ENCODE results near the gene TPI1.

TPI1 gene

GRCh38 chr12:6851921-6852650, 15.2 kb upstream of the TPI1 start, which contains the start of gene USP5:
Gene USP5 (plus strand): TSS chr12:6852150. CDS start chr12:6852180, 30 bp downstream.
- H3K4me3 ChIP-seq (ENCODE audit: low read depth, low read length) = peak within 1 kb of the TSS; percentile 98
- no peak for TF ChIP-seq CTCF (IDR thresholded peaks at IDR 0.05; ENCODE audit: insufficient read depth, low read length, missing control alignments)
- POLR2A ChIA-PET = interaction anchor here (1.0 to 8.8 kb wide), 11 partner anchors 11 to 313 kb away, joined by 3 to 164 read pairs (median 8); partner anchors contain the start of genes GNB3, MLF2, P3H3 and PTMS
- CTCF ChIA-PET = interaction anchor here (1.1 to 18.1 kb wide), 9 partner anchors 11 to 168 kb away, joined by 3 to 316 read pairs (median 12); partner anchors contain the start of genes GNB3, MLF2, P3H3 and PTMS
- peak; percentile 97 for DNase-seq (ENCODE audit: low read depth, low spot score)

- TF ChIP-seq CTCF (IDR thresholded peaks at IDR 0.05; ENCODE audit: insufficient read depth, low read length, missing control alignments) = no peak
- no peak for DNase-seq (ENCODE audit: low read depth, low spot score)
- H3K4me3 ChIP-seq (ENCODE audit: low read depth, low read length) = peak overlapping the region; percentile 69
- POLR2A ChIA-PET = interaction anchor here (1.2 to 8.8 kb wide), 9 partner anchors 10 to 100 kb away, joined by 3 to 164 read pairs (median 16); partner anchors contain the start of genes GNB3, MLF2, P3H3 and PTMS
- CTCF ChIA-PET = interaction anchor here (0.6 to 18.1 kb wide), 9 partner anchors 11 to 255 kb away, joined by 3 to 316 read pairs (median 8); partner anchors contain the start of genes GNB3, MLF2, P3H3 and SPSB2
Measured at GRCh38 chr12:6852651-6853354, 14.5 kb upstream of the TPI1 start.

- no peak for TF ChIP-seq CTCF (IDR thresholded peaks at IDR 0.05; ENCODE audit: insufficient read depth, low read length, missing control alignments)
- ChIA-PET POLR2A (interaction anchor here (1.2 to 8.8 kb wide), 7 partner anchors 9 to 101 kb away, joined by 4 to 164 read pairs (median 19); partner anchors contain the start of genes GNB3, MLF2, P3H3 and PTMS), CTCF (interaction anchor here (0.9 to 18.1 kb wide), 6 partner anchors 14 to 100 kb away, joined by 3 to 316 read pairs (median 28); partner anchors contain the start of genes MLF2, P3H3, SPSB2 and TPI1)
- DNase-seq (ENCODE audit: low read depth, low spot score) = no peak
- H3K4me3 ChIP-seq (ENCODE audit: low read depth, low read length) = peak overlapping the region; percentile 69
Measured at GRCh38 chr12:6853626-6854025, 13.7 kb upstream of the TPI1 start.

- no peak for TF ChIP-seq CTCF (IDR thresholded peaks at IDR 0.05; ENCODE audit: insufficient read depth, low read length, missing control alignments)
- CTCF ChIA-PET = interaction anchor here (1.5 to 18.1 kb wide), 5 partner anchors 13 to 100 kb away, joined by 5 to 316 read pairs (median 43); partner anchors contain the start of genes MLF2, P3H3, SPSB2 and TPI1
- POLR2A ChIA-PET = interaction anchor here (1.5 to 8.8 kb wide), 3 partner anchors 15 to 101 kb away, joined by 6 to 164 read pairs (median 16); partner anchors contain the start of genes MLF2, SPSB2 and TPI1
- H3K4me3 ChIP-seq (ENCODE audit: low read depth, low read length) = no peak overlapping the region; the same call in 1 of the 2 replicates
- DNase-seq (ENCODE audit: low read depth, low spot score) = no peak
Measured at GRCh38 chr12:6854036-6854435, 13.3 kb upstream of the TPI1 start.

GRCh38 chr12:6855322-6855721, 12.0 kb upstream of the TPI1 start:
- ChIA-PET CTCF (interaction anchor here (0.8 to 18.1 kb wide), 5 partner anchors 9 to 36 kb away, joined by 3 to 316 read pairs (median 43); partner anchors contain the start of genes P3H3, SPSB2 and TPI1), POLR2A (interaction anchor here (8.8 kb wide), 1 partner anchor 14 kb away, joined by 164 read pairs; the partner anchor contains the start of genes SPSB2 and TPI1)
- H3K4me3 ChIP-seq (ENCODE audit: low read depth, low read length) = no peak overlapping the region
- no peak for DNase-seq (ENCODE audit: low read depth, low spot score)
- no peak for TF ChIP-seq CTCF (IDR thresholded peaks at IDR 0.05; ENCODE audit: insufficient read depth, low read length, missing control alignments)
